Esophagus squamous epithelium (tissue), 5 donors: ENCODE results near the gene MBP. TPM values are rescaled to one million over a fixed set of nuclear protein-coding genes. Genes with fewer than 3 reads are reported as not detected.

Experiments used
- DNase-seq: peaks from one replicate; lab custom pipeline; 2025; lab: John Stamatoyannopoulos, UW
- H3K27ac ChIP-seq, 4 donors: fragments of 200-600 bp; sonication (generic); one replicate each; pipeline ENCODE4 v1.5.1; 2016 to 2019; ENCODE audit warnings: mild to moderate bottlenecking in 1 of 4
- H3K27me3 ChIP-seq, 4 donors: fragments of 200-600 bp; sonication (generic); 1 replicate in 3 of 4; 2 replicates in 1 of 4; pipeline versions ENCODE4 v1.5.1 to v1.6.0; 2017 to 2021; ENCODE audit warnings: antibody characterized with exemption in 1 of 4
- H3K36me3 ChIP-seq, 3 donors: fragments of 200-600 bp; sonication (generic); one replicate each; pipeline ENCODE4 v1.5.1; 2016 to 2019
- H3K4me1 ChIP-seq, 3 donors: fragments of 200-600 bp; sonication (generic); one replicate each; pipeline ENCODE4 v1.5.1; 2017 to 2019
- H3K4me3 ChIP-seq, 4 donors: fragments of 200-600 bp; sonication (generic); 1 replicate in 3 of 4; 2 replicates in 1 of 4; pipeline ENCODE4 v1.5.1; 2016 to 2019; ENCODE audit warnings: mild to moderate bottlenecking in 2 of 4, moderate library complexity in 1 of 4
- H3K9me3 ChIP-seq, 3 donors: fragments of 200-600 bp; sonication (generic); one replicate each; pipeline ENCODE4 v1.5.1; 2016 to 2019
- POLR2A ChIP-seq, 4 donors: fragments of 450-650 bp; IDR thresholded peaks; one replicate each; pipeline ENCODE4 v1.6.1; 2017; ENCODE audit warnings: antibody characterized with exemption in 4 of 4, mild to moderate bottlenecking in 4 of 4, moderate library complexity in 3 of 4
- WGBS, 2 donors: methylation state at CpG; one replicate each; pipeline ENCODE4 v1.1.5; 2018; 5-methylcytosine and 5-hydroxymethylcytosine counted together
- intact Hi-C: fragments of 100-400 bp; cut with DNase I; formaldehyde crosslinking; loops from one replicate; pipeline ENCODE4 v1.15.0; 2022
- total RNA-seq, 4 donors: library from RNA; depleted of rRNA; stranded (reverse); fragments of >200 nt; gene quantifications; one replicate each; pipeline ENCODE4 v1.1.0, GENCODE V29; 2016
- TF ChIP-seq, protein P1 (sequence below), 6 experiments: fragments of 450-650 bp in 4 of 6; fragments of 200-600 bp in 2 of 6; sonication (generic) in 2 of 6; IDR thresholded peaks; one replicate each; pipeline ENCODE4 v1.5.1; 2016 to 2019; ENCODE audit warnings: antibody characterized with exemption in 6 of 6, mild to moderate bottlenecking in 4 of 6, moderate library complexity in 4 of 6
- donor health status: DM: yes; HTN: yes; CAD: no.

Gene MBP
- total RNA-seq, 4 donors from 2014 or later = 21.9 to 38.9 (median 25.2) TPM

- WGBS, 2 donors = 89 to 90% methylated on average over 8 of the region's 8 CpGs
- no peak for TF ChIP-seq POLR2A (IDR thresholded peaks at IDR 0.05)
- TF ChIP-seq, protein P1, sequence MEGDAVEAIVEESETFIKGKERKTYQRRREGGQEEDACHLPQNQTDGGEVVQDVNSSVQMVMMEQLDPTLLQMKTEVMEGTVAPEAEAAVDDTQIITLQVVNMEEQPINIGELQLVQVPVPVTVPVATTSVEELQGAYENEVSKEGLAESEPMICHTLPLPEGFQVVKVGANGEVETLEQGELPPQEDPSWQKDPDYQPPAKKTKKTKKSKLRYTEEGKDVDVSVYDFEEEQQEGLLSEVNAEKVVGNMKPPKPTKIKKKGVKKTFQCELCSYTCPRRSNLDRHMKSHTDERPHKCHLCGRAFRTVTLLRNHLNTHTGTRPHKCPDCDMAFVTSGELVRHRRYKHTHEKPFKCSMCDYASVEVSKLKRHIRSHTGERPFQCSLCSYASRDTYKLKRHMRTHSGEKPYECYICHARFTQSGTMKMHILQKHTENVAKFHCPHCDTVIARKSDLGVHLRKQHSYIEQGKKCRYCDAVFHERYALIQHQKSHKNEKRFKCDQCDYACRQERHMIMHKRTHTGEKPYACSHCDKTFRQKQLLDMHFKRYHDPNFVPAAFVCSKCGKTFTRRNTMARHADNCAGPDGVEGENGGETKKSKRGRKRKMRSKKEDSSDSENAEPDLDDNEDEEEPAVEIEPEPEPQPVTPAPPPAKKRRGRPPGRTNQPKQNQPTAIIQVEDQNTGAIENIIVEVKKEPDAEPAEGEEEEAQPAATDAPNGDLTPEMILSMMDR (IDR thresholded peaks at IDR 0.05) = no peak
- H3K27ac ChIP-seq = no peak overlapping the region
These were observed 173.0 kb downstream of the MBP start for GRCh38 chr18:76959605-76960004.

DNA sequence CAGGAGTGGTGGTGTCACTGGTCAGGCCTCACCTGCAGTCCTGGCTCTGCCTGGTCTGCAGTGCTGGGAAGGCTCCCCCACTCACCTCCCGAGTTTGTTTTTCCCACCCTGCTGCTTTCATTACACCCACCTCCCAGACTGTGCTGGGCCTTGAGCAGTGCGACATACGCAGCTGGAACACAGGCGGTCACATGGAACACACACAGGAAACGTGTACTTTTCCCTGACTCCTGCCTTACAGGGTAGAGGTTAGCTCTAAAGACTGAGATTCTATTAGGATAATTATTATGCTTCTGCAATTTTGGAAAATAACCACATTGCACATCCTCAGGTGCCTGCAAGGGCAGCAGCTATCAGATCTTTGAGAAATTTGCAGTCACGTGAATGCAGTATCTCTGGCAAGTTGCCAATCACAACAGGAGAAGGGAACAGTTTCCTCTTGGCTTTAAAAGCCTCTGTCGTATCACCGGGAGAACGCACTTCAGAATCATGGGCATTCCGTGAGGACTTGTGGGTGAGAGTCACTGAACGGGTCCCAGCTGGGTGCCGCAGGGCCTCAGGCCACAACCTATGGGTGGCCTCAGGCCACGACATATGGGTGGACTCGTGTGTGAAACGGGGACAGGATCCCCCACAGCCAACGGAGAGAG, 173.8 kb downstream of the MBP start:
- 69 to 84% methylated on average over 9 to 15 of the region's 16 CpGs for WGBS, 2 donors
- Histone ChIP-seq H3K27me3 (no peaks in the 10 kb centered on the region), H3K4me1 (peaks cover 0 to 4% (median 0%) of the 10 kb centered on the region in 3 donors), H3K9me3 (no peaks in the 10 kb centered on the region), H3K27ac (no peak overlapping the region), H3K36me3 (peaks cover 7 to 76% (median 10%) of the 10 kb centered on the region in 3 donors), H3K4me3 (no peak overlapping the region)
- no peak for DNase-seq
- intact Hi-C loops = no loop called here
- TF ChIP-seq, protein P1 (IDR thresholded peaks at IDR 0.05) = no peak
- TF ChIP-seq POLR2A (IDR thresholded peaks at IDR 0.05) = no peak

More at GRCh38 chr18:76959605-76960004, 173.0 kb downstream of the MBP start:
- H3K9me3 ChIP-seq = no peaks in the 10 kb centered on the region
- H3K36me3 ChIP-seq = peaks cover 7 to 76% (median 10%) of the 10 kb centered on the region in 3 donors
- no peak overlapping the region for H3K4me3 ChIP-seq
- no peak for DNase-seq
- H3K4me1 ChIP-seq = no peaks in the 10 kb centered on the region
- no peaks in the 10 kb centered on the region for H3K27me3 ChIP-seq
- intact Hi-C loops = no loop called here

- H3K4me1 ChIP-seq = peaks cover 0 to 12% (median 0%) of the 10 kb centered on the region in 3 donors
- TF ChIP-seq, protein P1 (IDR thresholded peaks at IDR 0.05) = no peak
- no peak for TF ChIP-seq POLR2A (IDR thresholded peaks at IDR 0.05)
- H3K27ac ChIP-seq = no peak overlapping the region
- H3K36me3 ChIP-seq = peaks cover 7 to 85% (median 11%) of the 10 kb centered on the region in 3 donors
- H3K27me3 ChIP-seq = no peaks in the 10 kb centered on the region
- DNase-seq = no peak
- H3K4me3 ChIP-seq = no peak overlapping the region
- 86 to 90% methylated on average over 16 to 17 of the region's 18 CpGs for WGBS, 2 donors
- intact Hi-C loops = no loop called here
- H3K9me3 ChIP-seq = no peaks in the 10 kb centered on the region
These were observed 174.9 kb downstream of the MBP start for GRCh38 chr18:76957384-76958355.

DNA sequence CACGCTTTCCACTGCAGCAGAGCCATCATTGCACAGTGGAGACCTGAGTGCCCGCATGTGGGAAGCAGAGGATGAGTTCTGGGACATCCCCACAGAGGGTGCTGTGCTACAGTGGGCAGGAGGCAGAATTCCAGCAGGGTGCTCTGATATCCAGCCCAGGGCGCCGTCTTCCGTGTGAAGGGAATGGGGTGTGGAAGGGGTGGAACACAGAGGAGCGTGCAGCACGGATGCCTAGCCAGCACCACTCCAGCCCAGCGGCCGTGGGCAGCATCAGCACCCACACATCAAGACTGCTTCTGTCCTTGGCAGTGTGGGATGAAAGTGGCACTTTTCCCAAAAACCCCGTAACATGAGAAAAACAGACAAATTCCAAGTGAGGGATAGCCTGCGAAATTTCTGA, 175.9 kb downstream of the MBP start:
- Histone ChIP-seq H3K4me1 (peaks cover 0 to 12% (median 0%) of the 10 kb centered on the region in 3 donors), H3K27ac (no peak overlapping the region), H3K9me3 (no peaks in the 10 kb centered on the region), H3K4me3 (no peak overlapping the region), H3K36me3 (peaks cover 7 to 85% (median 19%) of the 10 kb centered on the region in 3 donors), H3K27me3 (no peaks in the 10 kb centered on the region)
- DNase-seq = no peak
- intact Hi-C loops = no loop called here
- WGBS, 2 donors = 88 to 96% methylated on average over 8 of the region's 11 CpGs
- TF ChIP-seq, protein P1 (IDR thresholded peaks at IDR 0.05) = no peak
- no peak for TF ChIP-seq POLR2A (IDR thresholded peaks at IDR 0.05)
